ENCODE data around the gene NSMCE4A. TPM values are rescaled to one million over a fixed set of nuclear protein-coding genes. Genes with fewer than 3 reads are reported as not detected.

The NSMCE4A gene
- total and polyA plus RNA-seq, 11 donors, result 19.8 to 33.6 (median 25.8) TPM

- H3K27ac ChIP-seq, result peak overlapping the region in 8 of 12 donors; percentile 14 to 57 (median 28)
- peaks cover 0 to 55% (median 52%) of the 10 kb centered on the region in 9 donors for H3K36me3 ChIP-seq
- no peak for DNase-seq
- H3K27me3 ChIP-seq, result no peaks in the 10 kb centered on the region
- H3K9me3 ChIP-seq, result no peaks in the 10 kb centered on the region
- intact Hi-C loops (cut with DNase I), result no loop called here
- peaks cover 0 to 32% (median 8%) of the 10 kb centered on the region in 12 donors for H3K4me1 ChIP-seq
- TF ChIP-seq POLR2A (IDR thresholded peaks at IDR 0.05) (no peak), CTCF (IDR thresholded peaks at IDR 0.05) (no peak)
- ATAC-seq, result peak; percentile 45 to 64 (median 60)
- WGBS, 4 donors, result 68 to 81% (median 75%) methylated on average over 6 of the region's 6 CpGs
- no peak overlapping the region for H3K4me3 ChIP-seq
Measured at GRCh38 chr10:121914661-121915060, 60.4 kb downstream of the NSMCE4A start.

- Histone ChIP-seq H3K27me3 (no peaks in the 10 kb centered on the region), H3K36me3 (peaks cover 0 to 79% (median 69%) of the 10 kb centered on the region in 9 donors), H3K27ac (peak overlapping the region in 1 of 12 donors; percentile 19), H3K9me3 (no peaks in the 10 kb centered on the region), H3K4me1 (peaks cover 0 to 19% (median 5%) of the 10 kb centered on the region in 12 donors), H3K4me3 (no peak overlapping the region)
- 67 to 83% (median 68%) methylated on average over 2 of the region's 2 CpGs for WGBS, 4 donors
- intact Hi-C loops (cut with DNase I), result no loop called here
- TF ChIP-seq CTCF (IDR thresholded peaks at IDR 0.05) (no peak), POLR2A (IDR thresholded peaks at IDR 0.05) (no peak)
- no peak for DNase-seq
- ATAC-seq, result peak; percentile 41 to 66 (median 58)
Measured at GRCh38 chr10:121911421-121911697, 63.7 kb downstream of the NSMCE4A start.

GRCh38 chr10:121910673-121911420, 64.2 kb downstream of the NSMCE4A start:
- DNase-seq (no peak), ATAC-seq (no peak)
- Histone ChIP-seq H3K4me1 (peaks cover 0 to 19% (median 5%) of the 10 kb centered on the region in 12 donors), H3K27me3 (no peaks in the 10 kb centered on the region), H3K36me3 (peaks cover 0 to 83% (median 68%) of the 10 kb centered on the region in 9 donors), H3K27ac (peak overlapping the region in 1 of 12 donors; percentile 19), H3K9me3 (no peaks in the 10 kb centered on the region), H3K4me3 (no peak overlapping the region)
- TF ChIP-seq POLR2A (IDR thresholded peaks at IDR 0.05) (no peak), CTCF (IDR thresholded peaks at IDR 0.05) (no peak)
- WGBS, 4 donors, result 65 to 73% (median 67%) methylated on average over 5 of the region's 5 CpGs
- intact Hi-C loops (cut with DNase I), result no loop called here

Other genes starting within 250 kb of the NSMCE4A start
- gene ATE1, start 47.2 kb downstream of the NSMCE4A start, total RNA-seq, result 10 to 100 TPM; 30.3 to 50.1 (median 40.4) TPM
- gene ATE1, start 47.2 kb downstream of the NSMCE4A start, polyA plus RNA-seq, result 10 to 100 TPM; 15.2 to 15.9 TPM
- gene TACC2, start 13.9 kb upstream of the NSMCE4A start, total RNA-seq, result 100 to 1,000 TPM; 225 to 456 (median 334) TPM
- 100 to 1,000 TPM in 1 of 2 donors, 10 to 100 TPM in 1; 96.7 to 239 TPM for gene TACC2, start 13.9 kb upstream of the NSMCE4A start, polyA plus RNA-seq

All from heart left ventricle (tissue), 16 donors.